RWPE1 (cell line): ENCODE measurements around the gene MORF4L1.
"Not testable (repeated sequence)": the region's sequence is repeated elsewhere in the genome, so short reads cannot be mapped to it uniquely, and the experiment has no call there.

Experiments
- CTCF ChIA-PET: fragments of 350-600 bp; sonication (Branson Sonifier 250); formaldehyde crosslinking; extraction: SDS; loops from one replicate; lab custom pipeline; 2021; lab: Yijun Ruan, JAX
- POLR2A ChIA-PET: fragments of 400-600 bp; formaldehyde crosslinking; extraction: SDS; loops from one replicate; lab custom pipeline; 2020; ENCODE audit warnings: antibody characterized with exemption; ENCODE audit not compliant: low non-redundant PET; lab: Yijun Ruan, JAX
- DNase-seq: peaks from one replicate; pipeline ENCODE4 v3.0.0; 2012; ENCODE audit warnings: low spot score
- H3K27ac ChIP-seq: fragments of 450-650 bp; 2 replicates; pipeline ENCODE4 v1.5.1; 2017
- CTCF ChIP-seq: fragments of 450-650 bp; conservative IDR thresholded peaks from 2 replicates; pipeline ENCODE4 v1.5.1; 2017; ENCODE audit warnings: low read depth, mild to moderate bottlenecking

MORF4L1 gene

GRCh38 chr15:78855746-78856145 lies 16.9 kb upstream of the MORF4L1 start:
- ChIA-PET CTCF (no interaction called here), POLR2A (no interaction called here)
- H3K27ac ChIP-seq = peak overlapping the region; percentile 25; the same call in 1 of the 2 replicates
- TF ChIP-seq CTCF = no peak
- DNase-seq = no peak

GRCh38 chr15:78859971-78860719 lies 12.5 kb upstream of the MORF4L1 start:
- H3K27ac ChIP-seq = peak overlapping the region; percentile 82
- peak; percentile 84 for DNase-seq
- POLR2A ChIA-PET = interaction anchor here (0.5 kb wide), 1 partner anchor 322 kb away, joined by 3 read pairs; no protein-coding TSS in a partner anchor
- peak; percentile 66 for TF ChIP-seq CTCF
- CTCF ChIA-PET = interaction anchor here (0.5 to 1.6 kb wide), 9 partner anchors 12 to 355 kb away, joined by 3 to 8 read pairs (median 4); partner anchors contain the start of gene MORF4L1

GRCh38 chr15:78865585-78865984 lies 7.1 kb upstream of the MORF4L1 start:
- CTCF ChIA-PET, POLR2A ChIA-PET, DNase-seq, H3K27ac ChIP-seq: not testable (repeated sequence)

DNA sequence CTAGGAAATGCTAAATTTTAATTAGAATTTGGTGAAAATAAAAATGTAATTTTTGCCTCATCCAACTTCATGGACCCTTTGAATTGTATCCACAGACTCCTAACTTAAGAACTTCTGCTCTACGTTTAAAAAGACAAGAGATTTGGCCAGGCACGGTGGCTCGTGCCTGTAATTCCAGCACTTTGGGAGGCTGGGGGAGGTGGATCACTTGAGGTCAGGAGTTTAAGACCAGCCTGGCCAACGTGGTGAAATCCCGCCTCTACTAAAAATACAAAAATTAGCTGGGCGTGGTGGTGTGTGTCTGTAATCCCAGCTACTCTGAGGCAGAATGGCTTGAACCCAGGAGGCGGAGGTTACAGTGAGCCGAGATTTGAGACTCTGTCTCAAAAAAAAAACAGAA lies 6.7 kb upstream of the MORF4L1 start:
- CTCF ChIA-PET, DNase-seq, H3K27ac ChIP-seq, POLR2A ChIA-PET: not testable (repeated sequence)

DNA sequence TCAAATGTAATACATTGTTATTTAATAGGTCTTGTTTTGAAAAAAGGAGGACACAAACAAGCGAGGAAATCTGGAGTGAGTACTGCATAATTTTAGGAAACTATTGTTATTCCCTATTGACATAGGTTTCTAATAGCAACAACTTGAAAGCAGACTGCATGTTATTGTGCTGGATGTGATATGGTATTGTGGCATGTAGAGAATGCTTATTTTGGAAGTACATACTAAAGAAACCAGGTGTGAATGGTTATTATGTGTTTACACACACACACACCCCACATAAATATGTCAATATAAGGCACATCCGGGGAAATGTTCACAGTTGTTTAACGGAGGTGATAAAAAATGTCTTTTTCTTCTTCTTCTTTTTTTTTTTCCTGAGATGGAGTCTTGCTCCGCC lies 5.9 kb upstream of the MORF4L1 start:
- POLR2A ChIA-PET = no interaction called here
- H3K27ac ChIP-seq = no peak overlapping the region
- CTCF ChIA-PET = no interaction called here
- no peak for DNase-seq
- TF ChIP-seq CTCF = no peak

DNA sequence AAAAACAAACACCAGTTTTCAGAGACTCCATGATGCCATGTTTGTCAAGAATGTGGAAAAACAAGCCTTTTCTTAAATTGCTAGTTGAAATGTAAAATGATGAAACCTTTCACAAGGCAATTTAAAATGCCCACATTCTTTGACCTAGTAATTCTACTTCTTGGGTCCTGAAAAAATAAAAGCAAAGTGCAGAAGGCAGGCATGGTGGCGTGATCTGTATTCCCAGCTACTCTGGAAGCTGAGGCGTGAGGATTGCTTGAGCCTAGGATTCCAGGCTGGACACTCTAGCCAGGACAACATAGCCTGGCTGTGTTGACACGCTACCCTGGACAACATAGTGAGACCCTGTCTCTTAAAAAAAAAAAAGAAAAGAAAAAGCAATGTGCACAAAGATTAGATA lies 4.3 kb upstream of the MORF4L1 start:
- ChIA-PET POLR2A (no interaction called here), CTCF (no interaction called here)
- no peak overlapping the region for H3K27ac ChIP-seq
- no peak for TF ChIP-seq CTCF
- DNase-seq = no peak

DNA sequence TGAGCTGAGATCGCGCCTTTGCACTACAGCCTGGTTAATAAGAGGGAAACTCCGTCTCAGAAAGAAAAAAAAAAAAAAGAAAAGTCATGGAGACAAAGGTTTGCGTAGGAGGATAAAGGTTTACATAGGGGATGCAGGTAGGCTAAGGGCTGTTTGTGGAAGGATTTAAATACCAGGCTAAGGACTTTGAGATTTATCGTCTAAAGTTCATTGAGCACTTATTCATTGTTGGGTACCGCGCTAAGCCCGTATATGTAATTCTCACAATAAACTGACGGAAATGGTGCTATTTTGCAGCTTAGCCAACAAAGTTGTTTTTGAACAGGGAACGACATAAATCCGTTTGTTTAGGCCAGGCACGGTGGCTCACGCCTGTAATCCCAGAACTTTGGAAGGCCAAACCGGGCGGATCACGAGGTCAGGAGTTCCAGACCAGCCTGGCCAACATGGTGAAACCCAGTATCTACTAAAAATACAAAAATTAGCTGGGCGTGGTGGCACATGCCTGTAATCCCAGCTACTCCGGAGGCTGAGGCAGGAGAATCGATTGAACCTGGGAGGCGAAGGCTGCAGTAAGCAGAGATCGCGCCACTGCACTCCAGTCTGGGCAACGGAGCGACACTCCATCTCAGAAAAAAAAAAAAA lies 1.1 kb upstream of the MORF4L1 start:
- DNase-seq, H3K27ac ChIP-seq: not testable (repeated sequence)
- POLR2A ChIA-PET = interaction anchor here (0.6 kb wide), 1 partner anchor 177 kb away, joined by 3 read pairs; no protein-coding TSS in a partner anchor
- CTCF ChIA-PET = interaction anchor here (0.6 to 1.4 kb wide), 3 partner anchors 12 to 703 kb away, joined by 3 to 8 read pairs (median 5); no protein-coding TSS in a partner anchor
